HG02642 (cell line): ENCODE measurements around the gene LTB4R.

Experiments
- ATAC-seq: cut with Tn5 transposase; IDR thresholded peaks from one replicate; pipeline ENCODE4 v1.9.1; 2021; ENCODE audit warnings: mild to moderate bottlenecking; ENCODE audit not compliant: unreplicated experiment, poor library complexity

The LTB4R gene

DNA sequence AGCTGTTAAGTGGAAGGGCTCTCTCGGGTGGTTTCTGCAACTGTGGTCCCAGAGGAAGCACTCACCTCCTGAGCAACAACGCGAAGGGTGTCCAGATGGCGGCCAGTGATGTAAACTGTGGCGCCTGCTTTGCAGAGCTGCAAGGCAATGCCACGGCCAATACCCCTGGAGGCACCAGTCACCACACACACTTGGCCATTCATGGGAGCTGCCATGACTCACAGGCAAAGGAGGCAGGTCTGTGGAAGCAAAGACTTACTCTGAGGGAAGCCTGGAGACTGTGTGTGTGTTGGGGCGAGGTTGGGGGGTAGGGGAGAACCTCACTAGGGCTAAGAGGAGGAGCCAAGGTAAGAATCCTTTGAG is 12.4 kb upstream of the LTB4R start:
- ATAC-seq: no peak

- peak; percentile 75 for ATAC-seq
Observed at GRCh38 chr14:24299255-24300191, 11.8 kb upstream of the LTB4R start, which contains the start of the genes DHRS1 and NOP9. Gene DHRS1 (minus strand): TSS chr14:24299780. CDS start chr14:24299106, 674 bp downstream. Gene NOP9 (plus strand): TSS chr14:24299850. CDS start chr14:24299955, 105 bp downstream.

DNA sequence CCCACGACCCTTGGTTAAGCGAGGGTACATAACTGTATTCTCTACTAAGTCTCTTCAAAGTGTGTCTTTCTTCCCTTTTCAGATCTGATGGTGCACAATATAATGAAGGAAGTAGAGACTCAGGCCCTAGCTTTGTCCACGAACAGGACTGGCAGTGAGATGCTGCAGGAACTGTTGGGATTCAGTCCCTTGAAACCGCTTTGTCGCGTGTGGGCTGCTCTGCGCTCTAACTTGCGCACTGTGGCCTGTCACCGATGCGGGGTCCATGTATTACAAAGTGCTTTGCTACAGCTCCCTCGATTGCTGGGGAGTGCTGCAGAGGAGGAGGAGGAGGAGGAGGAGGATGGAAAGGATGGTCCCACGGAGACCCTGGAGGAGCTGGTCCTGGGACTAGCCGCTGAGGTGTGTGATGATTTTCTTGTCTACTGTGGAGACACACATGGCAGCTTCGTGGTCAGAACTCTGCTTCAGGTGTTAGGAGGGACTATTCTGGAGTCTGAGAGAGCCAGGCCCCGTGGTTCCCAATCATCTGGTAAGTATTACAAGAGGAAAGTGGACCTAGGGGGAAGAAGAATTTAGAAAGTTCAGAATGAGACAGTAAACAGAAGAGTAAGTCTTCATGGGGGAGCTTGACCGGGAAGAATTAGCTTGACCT is 10.8 kb upstream of the LTB4R start:
- ATAC-seq: no peak

- ATAC-seq: no peak
Observed at GRCh38 chr14:24304019-24304387, 7.3 kb upstream of the LTB4R start.

DNA sequence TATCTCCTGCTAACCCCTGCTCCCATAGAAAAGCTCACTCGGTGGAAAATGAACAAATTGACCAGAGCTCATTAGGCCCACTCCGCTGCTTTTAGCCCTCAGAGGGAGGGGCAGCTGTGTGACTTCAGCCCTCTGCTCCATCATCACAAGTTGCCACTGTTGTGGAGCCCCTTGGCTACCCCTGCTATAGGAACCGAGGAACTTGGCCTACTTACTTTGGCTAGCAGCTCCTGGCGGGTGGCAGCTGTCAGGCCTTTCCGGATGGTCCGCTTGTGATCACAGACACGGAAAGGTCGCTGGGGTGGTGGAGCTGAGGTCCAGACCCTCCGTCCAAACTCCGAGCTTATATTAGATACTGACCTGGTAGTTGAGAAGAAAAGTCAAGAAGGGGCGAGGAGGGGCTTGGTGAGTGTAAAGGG is 4.1 kb upstream of the LTB4R start:
- ATAC-seq: no peak

DNA sequence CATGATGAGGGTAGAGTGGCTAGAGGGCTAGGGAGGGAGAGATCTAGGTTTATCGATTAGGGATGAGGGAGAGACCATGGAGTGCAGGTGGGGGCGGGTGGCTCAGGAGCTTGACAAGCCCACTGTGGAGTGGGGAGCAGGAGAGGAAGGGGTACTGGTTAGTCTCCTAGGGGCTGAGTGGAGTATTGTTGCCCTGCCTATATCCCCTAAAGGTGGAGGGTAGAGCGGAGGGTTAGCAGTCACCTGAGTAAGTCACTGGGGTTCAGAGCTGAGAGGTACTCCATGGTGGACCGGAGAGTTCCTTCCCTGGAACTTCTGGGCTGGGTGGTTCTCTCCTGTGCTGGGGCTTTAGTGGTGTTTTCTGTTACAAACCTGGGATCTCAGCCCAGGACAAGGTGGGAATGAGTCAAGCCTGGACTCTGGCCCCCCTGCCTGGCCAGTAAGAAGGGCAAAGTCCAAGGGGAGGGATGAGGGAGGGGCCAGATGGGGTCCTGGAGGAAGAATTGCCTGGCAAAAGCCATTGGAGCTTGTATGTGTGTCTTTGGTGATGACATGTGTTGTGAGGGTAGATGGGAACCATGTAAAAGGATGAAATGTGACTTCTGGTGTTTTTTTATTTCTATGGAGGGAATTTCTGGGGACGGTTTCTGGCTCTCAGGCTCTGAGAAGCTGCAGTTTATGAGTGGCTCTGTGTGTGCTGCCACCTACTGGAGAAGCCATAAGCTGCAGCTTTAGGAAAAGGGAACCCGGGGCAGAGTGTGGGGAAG is 3.5 kb upstream of the LTB4R start, which contains the start of gene CIDEB:
CIDEB (minus strand) TSS at position 403 of the 767 bp plus-strand sequence; CDS start at position 284, 119 bp downstream.
- peak; percentile 24 for ATAC-seq

DNA sequence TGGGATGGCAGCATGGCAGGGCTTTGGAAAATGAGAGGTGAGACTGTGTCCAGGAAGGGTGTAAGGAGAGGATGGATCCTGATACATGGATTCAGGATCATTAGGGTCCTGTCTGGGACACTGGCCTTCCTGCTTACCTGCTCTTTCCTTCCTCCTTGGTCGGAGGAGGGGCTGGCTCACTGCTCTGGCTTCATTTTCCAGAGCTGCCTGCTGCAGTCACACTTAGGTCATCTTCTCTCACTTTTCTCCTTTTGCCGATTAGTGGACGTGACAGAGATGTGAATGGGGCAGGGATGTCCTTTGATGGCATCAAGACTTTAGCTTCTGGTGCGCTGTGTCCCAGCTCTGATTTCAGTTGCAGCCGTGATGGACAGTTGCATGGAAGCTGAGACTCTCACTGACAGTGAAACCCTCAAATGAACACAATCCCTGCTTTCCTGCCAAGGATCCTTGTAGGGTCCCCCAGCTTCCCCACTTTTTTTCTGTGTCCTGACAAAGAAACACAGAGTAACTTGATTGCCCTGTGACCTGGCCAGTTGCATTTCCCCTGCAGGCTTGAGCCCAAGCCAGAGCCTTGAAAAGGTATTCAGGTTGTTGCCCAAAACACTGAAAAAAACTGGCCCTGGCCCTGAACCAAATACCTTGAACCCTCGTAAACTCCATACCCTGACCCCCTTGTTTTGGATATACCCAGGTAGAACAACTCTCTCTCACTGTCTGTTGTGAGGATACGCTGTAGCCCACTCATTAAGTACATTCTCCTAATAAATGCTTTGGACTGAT is 2.8 kb upstream of the LTB4R start:
- no peak for ATAC-seq

DNA sequence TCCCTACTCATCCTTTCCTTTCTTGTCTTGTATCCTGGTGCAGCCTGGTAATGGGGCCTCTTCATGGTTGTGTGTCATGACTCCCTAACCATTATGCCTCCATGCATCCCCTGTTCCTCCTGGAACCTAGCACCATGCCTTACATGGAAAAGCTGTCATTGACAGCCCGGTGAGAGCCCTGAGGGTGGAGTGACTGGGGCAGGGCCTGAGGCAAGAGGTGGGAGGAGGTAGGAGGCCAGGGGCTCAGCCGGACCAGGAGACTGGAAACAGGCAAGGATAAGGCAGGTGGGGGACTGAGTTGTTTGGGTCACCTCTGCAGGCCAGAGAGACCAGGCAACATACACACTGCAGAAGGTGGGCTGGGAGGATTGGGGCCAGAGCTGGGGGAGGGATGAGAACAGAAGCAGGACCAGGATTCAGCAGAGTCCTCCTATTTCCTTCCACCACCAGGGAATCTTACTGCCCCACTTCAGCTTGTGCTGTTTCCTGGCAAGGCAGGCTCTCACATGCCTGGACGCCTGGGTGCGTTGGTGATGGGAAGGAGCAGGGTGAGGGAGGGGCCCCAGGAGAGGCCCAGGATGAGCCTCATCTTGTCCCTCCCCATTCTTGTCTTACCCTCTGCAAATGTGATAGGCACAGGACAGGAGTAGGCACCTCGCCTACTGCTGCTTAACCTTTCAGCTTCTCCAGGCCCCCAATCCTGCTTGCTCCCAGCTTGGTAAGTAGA is 1.6 kb upstream of the LTB4R start, which contains the start of gene LTB4R2:
LTB4R2 (plus strand) TSS at position 603 of the 727 bp plus-strand sequence. CDS start 525 bp downstream, outside the sequence.
- ATAC-seq: no peak

DNA sequence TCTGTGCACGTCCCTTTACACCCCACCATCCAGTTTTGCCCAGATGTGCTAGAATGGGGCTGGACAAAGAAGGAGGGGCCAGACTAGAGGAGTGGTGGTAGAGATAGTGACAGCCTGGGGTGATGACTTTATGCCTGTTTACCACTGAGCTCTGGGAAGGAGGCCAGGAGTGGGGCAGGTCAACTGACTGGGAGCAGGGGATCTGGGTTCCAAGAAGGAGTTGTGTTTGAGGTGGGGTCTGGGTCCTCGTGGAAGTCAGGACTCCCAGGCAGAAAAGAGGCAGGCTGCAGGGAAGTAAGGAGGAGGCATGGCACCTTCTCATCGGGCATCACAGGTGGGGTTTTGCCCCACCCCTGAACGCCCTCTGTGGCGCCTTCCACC is 1.0 kb upstream of the LTB4R start:
- no peak for ATAC-seq

- no peak for ATAC-seq
Observed at GRCh38 chr14:24311837-24312615, 724 bp downstream of the LTB4R start.

DNA sequence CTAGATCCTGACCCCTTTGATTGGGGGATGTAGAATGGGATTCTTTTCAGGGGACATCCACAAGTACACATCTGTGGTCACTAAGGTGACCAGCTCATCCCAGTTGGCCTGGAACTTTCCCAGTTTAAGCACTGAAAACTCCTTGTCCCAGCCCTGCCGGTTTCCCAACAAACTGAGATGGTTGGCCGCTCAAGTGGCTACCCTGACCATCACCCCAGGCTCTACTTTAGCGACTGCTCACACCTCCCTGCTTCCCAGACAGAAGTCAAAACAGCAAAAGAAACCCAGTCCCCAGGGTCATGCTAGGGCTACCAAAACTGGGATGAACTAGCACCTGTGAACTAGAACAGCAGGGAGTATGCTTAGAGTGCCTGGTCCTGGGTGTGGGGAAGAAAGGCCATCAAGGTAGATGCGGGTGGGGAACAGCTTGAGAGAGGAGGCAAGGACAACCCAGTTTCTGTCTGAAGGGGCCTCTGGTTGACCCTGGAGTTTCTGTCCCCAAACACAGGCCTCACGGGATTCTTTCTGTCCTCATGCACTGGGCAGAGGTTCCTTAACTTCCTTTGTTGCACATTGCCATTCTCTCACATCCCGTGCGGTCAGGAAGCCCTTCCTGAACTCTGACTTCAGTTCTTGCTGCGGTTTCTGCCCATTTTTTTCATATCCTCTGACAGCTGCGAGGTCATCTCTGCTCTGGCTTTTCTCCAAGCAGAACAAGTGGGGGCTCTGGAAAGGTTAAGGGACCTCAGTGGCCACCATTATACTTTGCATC is 1.6 kb downstream of the LTB4R start:
- ATAC-seq: no peak

DNA sequence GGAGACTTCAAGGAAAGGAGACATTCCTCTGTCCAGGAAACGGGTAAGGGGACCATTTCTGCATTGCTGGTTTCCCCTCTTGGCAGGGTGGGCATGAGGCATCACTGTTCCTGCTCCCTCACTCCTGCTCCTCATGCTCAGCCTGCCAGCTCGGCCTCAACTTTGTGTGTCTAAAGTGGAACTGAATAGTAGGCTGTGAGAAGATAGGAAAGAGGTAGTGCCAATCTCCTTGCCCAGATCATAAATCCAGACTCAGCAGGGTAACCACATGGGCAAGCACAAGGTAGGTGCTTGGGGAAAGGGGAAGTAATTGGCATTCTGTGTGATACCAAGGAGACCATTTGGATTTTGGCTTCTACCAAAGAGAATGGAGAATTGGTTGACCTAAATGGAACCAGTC is 2.6 kb downstream of the LTB4R start:
- ATAC-seq: no peak

DNA sequence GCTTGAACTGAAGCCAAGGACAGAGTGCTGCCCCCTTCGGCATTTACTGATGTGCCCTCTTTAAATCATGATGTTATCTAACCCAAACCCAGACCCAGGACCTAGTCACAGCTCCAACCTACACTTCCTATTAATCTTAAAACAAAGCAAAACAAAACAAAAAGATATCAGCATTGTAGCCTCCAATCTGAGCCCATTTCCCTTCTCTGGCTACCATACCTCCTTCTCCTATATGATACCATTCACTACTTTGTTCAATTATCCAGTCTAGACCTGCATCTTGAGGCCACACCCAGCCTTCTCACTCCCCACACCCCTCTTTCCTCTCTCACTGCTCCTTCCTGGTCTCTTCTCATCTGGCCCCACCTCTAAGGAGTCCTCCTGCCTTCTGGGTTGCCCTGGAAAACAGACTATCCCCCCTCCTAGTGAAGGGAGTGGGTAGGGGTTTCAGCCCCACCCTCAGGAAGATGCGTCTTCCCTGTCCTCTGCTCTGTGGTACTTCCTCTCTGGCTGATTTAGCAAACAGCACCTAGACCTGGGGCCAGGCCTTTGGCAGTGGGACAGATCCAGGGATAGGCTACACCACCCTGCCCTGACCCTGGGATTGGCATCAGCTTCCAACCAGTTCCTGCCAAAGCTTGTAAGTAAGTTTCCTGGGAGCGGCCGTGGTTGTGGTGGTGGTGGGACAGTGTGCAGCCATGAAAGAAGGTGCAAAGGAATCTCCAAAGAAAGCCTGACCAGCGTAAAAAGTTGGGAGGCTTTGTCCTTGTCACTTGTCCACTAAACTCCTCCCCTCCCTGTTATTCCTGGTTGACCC is 3.3 kb downstream of the LTB4R start:
- no peak for ATAC-seq

DNA sequence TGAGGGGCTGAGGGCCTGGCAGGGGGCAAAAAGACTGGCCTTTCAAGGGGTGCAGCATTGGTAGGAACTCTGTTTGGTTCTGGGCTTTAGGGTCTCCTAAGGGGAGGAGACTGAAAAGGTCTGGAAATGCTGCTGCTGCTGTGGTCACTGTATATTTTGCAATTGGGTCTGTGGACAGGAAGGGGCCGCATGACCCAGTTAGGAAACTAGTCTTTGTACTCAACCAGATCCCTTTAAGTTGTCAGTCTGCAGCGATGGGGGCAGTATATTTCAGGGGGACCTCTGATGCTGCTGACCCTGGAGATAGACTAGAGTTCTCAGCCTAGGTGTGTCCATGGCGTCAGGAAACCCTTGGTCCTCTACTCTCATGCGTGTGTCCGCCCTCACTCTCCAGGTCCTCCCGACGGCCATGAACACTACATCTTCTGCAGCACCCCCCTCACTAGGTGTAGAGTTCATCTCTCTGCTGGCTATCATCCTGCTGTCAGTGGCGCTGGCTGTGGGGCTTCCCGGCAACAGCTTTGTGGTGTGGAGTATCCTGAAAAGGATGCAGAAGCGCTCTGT is 4.0 kb downstream of the LTB4R start:
- no peak for ATAC-seq

DNA sequence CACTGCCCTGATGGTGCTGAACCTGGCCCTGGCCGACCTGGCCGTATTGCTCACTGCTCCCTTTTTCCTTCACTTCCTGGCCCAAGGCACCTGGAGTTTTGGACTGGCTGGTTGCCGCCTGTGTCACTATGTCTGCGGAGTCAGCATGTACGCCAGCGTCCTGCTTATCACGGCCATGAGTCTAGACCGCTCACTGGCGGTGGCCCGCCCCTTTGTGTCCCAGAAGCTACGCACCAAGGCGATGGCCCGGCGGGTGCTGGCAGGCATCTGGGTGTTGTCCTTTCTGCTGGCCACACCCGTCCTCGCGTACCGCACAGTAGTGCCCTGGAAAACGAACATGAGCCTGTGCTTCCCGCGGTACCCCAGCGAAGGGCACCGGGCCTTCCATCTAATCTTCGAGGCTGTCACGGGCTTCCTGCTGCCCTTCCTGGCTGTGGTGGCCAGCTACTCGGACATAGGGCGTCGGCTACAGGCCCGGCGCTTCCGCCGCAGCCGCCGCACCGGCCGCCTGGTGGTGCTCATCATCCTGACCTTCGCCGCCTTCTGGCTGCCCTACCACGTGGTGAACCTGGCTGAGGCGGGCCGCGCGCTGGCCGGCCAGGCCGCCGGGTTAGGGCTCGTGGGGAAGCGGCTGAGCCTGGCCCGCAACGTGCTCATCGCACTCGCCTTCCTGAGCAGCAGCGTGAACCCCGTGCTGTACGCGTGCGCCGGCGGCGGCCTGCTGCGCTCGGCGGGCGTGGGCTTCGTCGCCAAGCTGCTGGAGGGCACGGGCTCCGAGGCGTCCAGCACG is 4.7 kb downstream of the LTB4R start:
- no peak for ATAC-seq

GRCh38 chr14:24316597-24316950 is 5.3 kb downstream of the LTB4R start:
- ATAC-seq: no peak
